Activated naive CD4-positive, alpha-beta T cell (primary cell): ENCODE results near the gene MEIOSIN.

Experiments
- DNase-seq, 4 experiments: peaks; one replicate each; lab custom pipeline; 2025; lab: John Stamatoyannopoulos, UW

Gene MEIOSIN

GRCh38 chr19:45801603-45802175 lies 68.5 kb downstream of the MEIOSIN start:
- no peak for DNase-seq

DNA sequence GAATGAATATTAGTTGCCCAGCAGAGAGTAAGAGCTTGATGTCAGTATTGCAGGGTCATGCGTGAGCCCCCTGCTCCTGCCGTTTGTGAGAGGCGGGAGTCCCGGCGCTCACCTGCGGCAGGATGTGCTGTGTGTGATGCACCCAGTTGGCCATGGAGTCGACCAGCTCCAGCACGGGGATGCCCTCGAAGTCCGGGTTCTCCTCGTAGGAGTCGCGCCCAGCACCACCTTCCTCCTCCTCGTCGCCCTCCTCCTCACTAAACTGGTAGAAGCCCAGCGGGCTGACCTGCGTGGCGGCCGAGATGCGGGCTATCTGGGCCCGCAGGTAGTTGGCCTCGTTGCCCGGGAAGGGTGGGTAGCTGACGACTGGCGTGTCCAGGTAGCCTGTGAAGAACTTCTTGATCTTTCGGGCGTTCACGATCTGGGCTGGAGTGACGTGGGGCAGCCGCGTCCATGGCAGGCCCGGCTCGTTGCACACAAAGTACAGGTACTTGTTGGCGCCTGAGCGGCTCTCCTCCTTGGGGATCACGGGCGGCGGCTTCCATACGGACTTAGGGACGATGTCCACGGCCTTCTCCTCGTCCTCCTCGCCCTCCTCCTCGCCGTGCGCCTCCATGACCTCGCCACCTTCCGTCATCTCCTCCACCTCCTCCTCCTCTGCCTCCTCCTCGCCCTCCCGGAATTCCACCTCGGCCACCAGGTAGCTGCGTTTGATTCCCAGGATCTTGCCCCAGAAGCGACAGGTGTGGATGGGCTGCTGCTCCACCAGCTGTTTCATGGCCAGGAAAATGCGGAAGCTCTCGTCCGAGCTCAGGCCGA lies 71.1 kb downstream of the MEIOSIN start:
- DNase-seq = no peak

DNA sequence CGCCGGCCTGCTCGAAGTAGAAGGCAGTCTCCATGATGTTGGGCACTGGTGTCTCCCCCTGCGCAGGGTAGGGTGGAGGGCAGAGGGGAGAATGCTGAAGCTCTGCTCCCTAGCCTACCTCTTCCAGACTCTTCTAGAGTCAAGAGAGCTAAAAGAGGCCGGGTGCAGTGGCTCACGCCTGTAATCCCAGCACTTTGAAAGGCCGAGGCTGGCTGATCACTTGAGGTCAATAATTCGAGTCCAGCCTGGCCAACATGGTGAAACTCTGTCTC lies 71.7 kb downstream of the MEIOSIN start:
- DNase-seq = no peak

- DNase-seq = no peak
These were observed 72.5 kb downstream of the MEIOSIN start for GRCh38 chr19:45805719-45806118.

DNA sequence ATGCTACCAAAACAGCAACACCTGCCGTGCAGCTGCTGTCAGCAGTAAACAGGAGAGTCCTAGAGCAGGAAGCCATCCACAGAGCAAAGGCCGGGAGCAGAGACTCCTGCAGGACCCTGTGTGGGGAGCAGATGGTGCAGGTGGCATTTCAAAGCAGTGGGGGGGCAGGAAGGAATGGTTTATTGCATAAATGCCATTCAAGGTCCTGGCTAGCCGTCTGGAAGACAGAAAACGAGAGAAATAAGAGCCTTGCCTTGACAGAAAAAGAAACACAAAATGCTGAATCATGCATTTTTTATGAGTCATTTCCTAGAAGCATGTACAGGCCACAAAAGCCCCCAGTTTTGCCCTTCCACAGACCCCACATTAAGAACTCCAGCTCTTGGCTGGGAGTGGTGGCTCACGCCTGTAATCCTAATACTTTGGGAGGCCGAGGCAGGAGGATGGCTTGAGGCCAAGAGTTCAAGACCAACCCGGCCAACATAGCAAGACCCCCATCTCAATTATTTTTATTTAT lies 76.5 kb downstream of the MEIOSIN start:
- DNase-seq = no peak

DNA sequence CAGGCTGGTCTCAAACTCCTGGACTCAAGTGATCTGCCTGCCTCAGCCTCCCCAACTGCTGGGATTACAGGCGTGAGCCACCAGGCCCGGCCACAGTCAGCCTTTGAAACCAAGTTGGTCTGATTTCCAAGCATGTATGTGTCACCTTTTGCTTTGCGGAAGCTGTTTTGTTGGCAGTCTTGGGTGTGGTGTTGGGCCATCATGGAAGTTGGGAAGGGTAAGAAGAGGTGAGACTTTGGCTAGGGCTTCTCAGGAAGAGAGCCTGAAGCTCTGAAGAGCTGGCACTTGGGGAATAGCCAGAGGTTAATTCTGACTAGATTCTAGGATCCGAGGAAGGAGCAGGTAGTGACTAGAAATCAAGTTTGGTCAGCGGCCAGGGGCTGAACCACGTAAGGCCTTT lies 79.1 kb downstream of the MEIOSIN start:
- DNase-seq = no peak
